Natural killer cell (primary cell): Measurements from ENCODE around the gene CMIP. TPM values are rescaled to one million over a fixed set of nuclear protein-coding genes. Genes with fewer than 3 reads are reported as not detected.

Experiments
- ATAC-seq, 3 donors: fragments of 150-1000 bp in 2 of 3; fragments of 200-7000 bp in 1 of 3; cut with Tn5 transposase; 1 replicate in 1 of 3; 2 replicates in 2 of 3; pipeline ENCODE4 v1.10.0; 2021; ENCODE audit warnings: mild to moderate bottlenecking in 2 of 3, moderate library complexity in 2 of 3
- DNase-seq, 2 donors: peaks; one replicate each; pipeline versions ENCODE4 v3.0.0 to v3.0.0-alpha.2; 2013 to 2021; ENCODE audit warnings: mixed read lengths in 1 of 2
- H3K27ac ChIP-seq: one replicate; pipeline ENCODE4 v1.5.1; 2013; ENCODE audit warnings: mild to moderate bottlenecking, low read length
- H3K27me3 ChIP-seq: one replicate; pipeline ENCODE4 v1.6.1; 2013; ENCODE audit warnings: low read length; ENCODE audit not compliant: control insufficient read depth, insufficient read depth
- H3K36me3 ChIP-seq: one replicate; pipeline ENCODE4 v1.6.1; 2013; ENCODE audit warnings: low read length; ENCODE audit not compliant: control insufficient read depth, insufficient read depth
- H3K4me1 ChIP-seq: one replicate; pipeline ENCODE4 v1.6.1; 2013; ENCODE audit warnings: low read length; ENCODE audit not compliant: control insufficient read depth, insufficient read depth
- H3K4me3 ChIP-seq: one replicate; pipeline ENCODE4 v1.5.1; 2013; ENCODE audit warnings: low read length
- H3K9me3 ChIP-seq: one replicate; pipeline ENCODE4 v1.6.1; 2013; ENCODE audit warnings: low read length; ENCODE audit not compliant: control insufficient read depth, insufficient read depth
- H3K27ac Mint-ChIP-seq, 2 donors: one replicate each; pipeline ENCODE4 v1.8.0; 2022; ENCODE audit warnings: mild to moderate bottlenecking in 2 of 2, mixed read lengths in 2 of 2, moderate library complexity in 1 of 2
- H3K27me3 Mint-ChIP-seq, 2 donors: one replicate each; pipeline ENCODE4 v1.8.0; 2022; ENCODE audit warnings: low read depth in 2 of 2, mixed read lengths in 2 of 2
- H3K36me3 Mint-ChIP-seq: one replicate; pipeline ENCODE4 v1.8.0; 2022; ENCODE audit warnings: mixed read lengths
- H3K4me1 Mint-ChIP-seq, 2 donors: one replicate each; pipeline ENCODE4 v1.8.0; 2022; ENCODE audit warnings: mixed read lengths in 2 of 2
- H3K4me3 Mint-ChIP-seq: one replicate; pipeline ENCODE4 v1.8.0; 2022; ENCODE audit warnings: mild to moderate bottlenecking, moderate library complexity, mixed read lengths
- H3K9me3 Mint-ChIP-seq, 2 donors: one replicate each; pipeline ENCODE4 v1.8.0; 2022; ENCODE audit warnings: mixed read lengths in 2 of 2
- WGBS: methylation state at CpG from one replicate; pipeline ENCODE4 v1.1.7; 2013; ENCODE audit warnings: missing lambda C conversion rate; ENCODE audit not compliant: insufficient coverage; 5-methylcytosine and 5-hydroxymethylcytosine counted together
- intact Hi-C: fragments of 100-400 bp; cut with micrococcal nuclease; formaldehyde crosslinking; loops from one replicate; pipeline ENCODE4 v1.14.2; 2022
- total RNA-seq, 4 donors: library from RNA; stranded (reverse); fragments of 120-200 nt in 1 of 4; gene quantifications; one replicate each; pipeline versions ENCODE4 v1.2.3 to v1.2.4, GENCODE V29; 2013 to 2022
- TF ChIP-seq, protein P1 (sequence below): fragments of 200-600 bp; IDR thresholded peaks from one replicate; pipeline ENCODE4 v1.8.0; 2022; ENCODE audit warnings: antibody characterized with exemption

CMIP gene
- total RNA-seq, 3 donors from 2014 or later (not counting 1 experiment from before 2014, with no cell fraction given): 88.2 to 115 (median 91.5) TPM

DNA sequence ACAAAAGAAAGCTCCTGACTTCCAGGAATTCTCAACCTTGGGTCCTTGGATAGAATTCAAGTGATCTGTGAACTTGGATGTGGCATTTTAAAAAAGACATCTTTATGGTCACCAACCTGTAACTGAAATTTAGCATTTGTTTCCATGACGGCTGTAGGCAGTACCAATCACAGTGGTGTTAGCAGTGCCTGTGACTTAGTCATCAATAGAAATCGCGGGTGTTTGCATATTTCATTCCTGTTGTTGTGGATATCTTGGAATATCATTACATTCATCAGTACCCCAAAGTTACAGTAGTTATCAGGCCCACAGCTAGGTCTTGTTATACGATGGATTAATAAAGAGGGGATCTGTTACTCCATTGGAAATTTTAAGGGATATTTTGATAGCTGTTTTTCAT is 81.6 kb downstream of the CMIP start:
- ATAC-seq (no peak), DNase-seq (no peak)
- Histone ChIP-seq H3K4me3 (no peak overlapping the region), H3K27ac (peak overlapping the region; percentile 56), H3K36me3 (no peaks in the 10 kb centered on the region), H3K27me3 (no peaks in the 10 kb centered on the region), H3K9me3 (no peaks in the 10 kb centered on the region), H3K4me1 (peaks cover 68% of the 10 kb centered on the region)
- TF ChIP-seq, protein P1, sequence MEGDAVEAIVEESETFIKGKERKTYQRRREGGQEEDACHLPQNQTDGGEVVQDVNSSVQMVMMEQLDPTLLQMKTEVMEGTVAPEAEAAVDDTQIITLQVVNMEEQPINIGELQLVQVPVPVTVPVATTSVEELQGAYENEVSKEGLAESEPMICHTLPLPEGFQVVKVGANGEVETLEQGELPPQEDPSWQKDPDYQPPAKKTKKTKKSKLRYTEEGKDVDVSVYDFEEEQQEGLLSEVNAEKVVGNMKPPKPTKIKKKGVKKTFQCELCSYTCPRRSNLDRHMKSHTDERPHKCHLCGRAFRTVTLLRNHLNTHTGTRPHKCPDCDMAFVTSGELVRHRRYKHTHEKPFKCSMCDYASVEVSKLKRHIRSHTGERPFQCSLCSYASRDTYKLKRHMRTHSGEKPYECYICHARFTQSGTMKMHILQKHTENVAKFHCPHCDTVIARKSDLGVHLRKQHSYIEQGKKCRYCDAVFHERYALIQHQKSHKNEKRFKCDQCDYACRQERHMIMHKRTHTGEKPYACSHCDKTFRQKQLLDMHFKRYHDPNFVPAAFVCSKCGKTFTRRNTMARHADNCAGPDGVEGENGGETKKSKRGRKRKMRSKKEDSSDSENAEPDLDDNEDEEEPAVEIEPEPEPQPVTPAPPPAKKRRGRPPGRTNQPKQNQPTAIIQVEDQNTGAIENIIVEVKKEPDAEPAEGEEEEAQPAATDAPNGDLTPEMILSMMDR: no peak
- Mint-ChIP-seq H3K27me3 (no peaks in the 10 kb centered on the region), H3K27ac (peak overlapping the region; percentile 92 to 97), H3K4me3 (peak overlapping the region; percentile 69), H3K4me1 (peaks cover 85 to 89% of the 10 kb centered on the region in 2 donors), H3K36me3 (no peaks in the 10 kb centered on the region), H3K9me3 (no peaks in the 10 kb centered on the region)
- WGBS: 71% methylated on average over 1 of the region's 4 CpGs
- intact Hi-C loops: no loop called here

DNA sequence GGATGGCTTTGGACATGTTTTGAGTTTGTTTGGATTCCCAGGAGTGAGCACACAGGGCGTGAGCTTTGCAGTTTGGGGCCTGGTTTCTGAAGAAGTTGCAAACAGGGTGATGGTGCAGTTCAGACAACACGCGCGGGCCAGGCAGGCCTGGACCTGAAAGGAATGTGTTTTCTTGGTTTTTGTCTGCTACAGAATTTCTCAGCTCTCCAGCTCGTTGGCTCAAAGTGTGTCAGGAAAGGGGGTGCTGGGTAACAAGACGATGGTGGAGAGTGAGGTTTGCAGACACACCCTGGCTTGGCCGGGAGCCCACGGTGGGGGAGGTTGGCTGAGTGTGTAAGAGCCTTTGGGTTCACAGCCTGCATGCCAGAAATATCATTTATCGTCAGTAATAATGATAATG is 82.3 kb downstream of the CMIP start:
- DNase-seq: peak in 1 of 2 donors; percentile 67
- intact Hi-C loops: no loop called here
- Mint-ChIP-seq H3K4me1 (peaks cover 81 to 84% of the 10 kb centered on the region in 2 donors), H3K27me3 (no peaks in the 10 kb centered on the region), H3K27ac (peak overlapping the region; percentile 92 to 97), H3K4me3 (peak overlapping the region; percentile 69), H3K9me3 (no peaks in the 10 kb centered on the region), H3K36me3 (no peaks in the 10 kb centered on the region)
- Histone ChIP-seq H3K27me3 (no peaks in the 10 kb centered on the region), H3K27ac (peak overlapping the region; percentile 56), H3K36me3 (no peaks in the 10 kb centered on the region), H3K9me3 (no peaks in the 10 kb centered on the region), H3K4me3 (no peak overlapping the region), H3K4me1 (peaks cover 61% of the 10 kb centered on the region)
- 29% methylated on average over 9 of the region's 9 CpGs for WGBS
- TF ChIP-seq, protein P1: no peak
- no peak for ATAC-seq

- Mint-ChIP-seq H3K4me1 (peaks cover 74 to 79% of the 10 kb centered on the region in 2 donors), H3K4me3 (peak overlapping the region; percentile 69), H3K27ac (peak overlapping the region; percentile 92 to 97), H3K27me3 (no peaks in the 10 kb centered on the region), H3K9me3 (no peaks in the 10 kb centered on the region), H3K36me3 (no peaks in the 10 kb centered on the region)
- WGBS: 99% methylated on average over 5 of the region's 7 CpGs
- intact Hi-C loops: no loop called here
- Histone ChIP-seq H3K27ac (peak overlapping the region; percentile 56), H3K4me1 (peaks cover 54% of the 10 kb centered on the region), H3K27me3 (no peaks in the 10 kb centered on the region), H3K9me3 (no peaks in the 10 kb centered on the region), H3K4me3 (no peak overlapping the region), H3K36me3 (no peaks in the 10 kb centered on the region)
- no peak for ATAC-seq
- DNase-seq: no peak
- TF ChIP-seq, protein P1: no peak
These were observed 83.0 kb downstream of the CMIP start for GRCh38 chr16:81527477-81528178.

DNA sequence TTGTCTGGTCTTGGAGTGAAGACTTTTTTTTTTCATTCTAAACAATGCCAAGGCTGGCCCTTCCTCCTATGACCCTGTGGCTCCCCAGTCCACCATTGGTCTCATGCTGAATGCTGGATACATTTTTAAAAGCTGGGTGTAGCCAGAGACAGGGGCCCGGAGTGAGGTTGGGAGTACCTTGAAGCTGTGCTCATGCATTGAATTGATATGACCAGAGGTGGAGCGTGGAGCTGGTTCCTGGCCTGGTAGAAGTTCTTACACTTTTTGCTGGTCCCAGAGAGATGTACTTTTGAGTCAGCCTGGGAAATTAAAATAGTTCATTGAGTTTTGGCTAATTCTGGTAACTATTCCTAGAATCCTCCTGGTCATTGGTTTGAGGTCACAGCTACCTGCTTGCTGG is 83.6 kb downstream of the CMIP start:
- Mint-ChIP-seq H3K27me3 (no peaks in the 10 kb centered on the region), H3K9me3 (no peaks in the 10 kb centered on the region), H3K4me3 (peak overlapping the region; percentile 69), H3K27ac (peak overlapping the region; percentile 92 to 97), H3K4me1 (peaks cover 74 to 79% of the 10 kb centered on the region in 2 donors), H3K36me3 (no peaks in the 10 kb centered on the region)
- Histone ChIP-seq H3K27ac (no peak overlapping the region), H3K27me3 (no peaks in the 10 kb centered on the region), H3K9me3 (no peaks in the 10 kb centered on the region), H3K4me3 (no peak overlapping the region), H3K4me1 (peaks cover 48% of the 10 kb centered on the region), H3K36me3 (no peaks in the 10 kb centered on the region)
- DNase-seq (no peak), ATAC-seq (no peak)
- intact Hi-C loops: no loop called here
- 99% methylated on average over 2 of the region's 2 CpGs for WGBS
- TF ChIP-seq, protein P1: no peak
